Lower leg skin (tissue), 4 donors: ENCODE results near the gene PLA1A. TPM values are rescaled to one million over a fixed set of nuclear protein-coding genes. Genes with fewer than 3 reads are reported as not detected.

Experiments used
- DNase-seq, 2 donors: peaks; one replicate each; pipeline ENCODE4 v3.0.0-alpha.2; 2019; ENCODE audit warnings: low spot score in 2 of 2
- H3K4me3 ChIP-seq: fragments of 200-600 bp; sonication (generic); 2 replicates; pipeline ENCODE4 v1.5.1; 2017; ENCODE audit warnings: mild to moderate bottlenecking, low read depth; ENCODE audit not compliant: poor library complexity, severe bottlenecking
- CTCF ChIP-seq, 3 donors: fragments of 450-650 bp; IDR thresholded peaks; one replicate each; pipeline ENCODE4 v1.5.1; 2016; ENCODE audit warnings: antibody characterized with exemption in 3 of 3, mild to moderate bottlenecking in 3 of 3, moderate library complexity in 2 of 3
- POLR2A ChIP-seq, 2 donors: fragments of 450-650 bp; IDR thresholded peaks; one replicate each; pipeline ENCODE4 v1.6.1; 2016 to 2017; ENCODE audit warnings: antibody characterized with exemption in 2 of 2, mild to moderate bottlenecking in 1 of 2, moderate library complexity in 1 of 2
- WGBS, 2 donors: methylation state at CpG; one replicate each; pipeline ENCODE4 v1.1.5; 2018; 5-methylcytosine and 5-hydroxymethylcytosine counted together
- intact Hi-C: fragments of 100-400 bp; cut with DNase I; formaldehyde crosslinking; loops from one replicate; pipeline ENCODE4 v1.15.0; 2023; ENCODE audit warnings: low total_unique reads
- total RNA-seq, 4 donors: library from RNA; depleted of rRNA; stranded (reverse); fragments of >200 nt; gene quantifications; one replicate each; pipeline ENCODE4 v1.1.0, GENCODE V29; 2016

The PLA1A gene
- total RNA-seq, 4 donors from 2014 or later: 0.34 to 2.6 (median 0.82) TPM

DNA sequence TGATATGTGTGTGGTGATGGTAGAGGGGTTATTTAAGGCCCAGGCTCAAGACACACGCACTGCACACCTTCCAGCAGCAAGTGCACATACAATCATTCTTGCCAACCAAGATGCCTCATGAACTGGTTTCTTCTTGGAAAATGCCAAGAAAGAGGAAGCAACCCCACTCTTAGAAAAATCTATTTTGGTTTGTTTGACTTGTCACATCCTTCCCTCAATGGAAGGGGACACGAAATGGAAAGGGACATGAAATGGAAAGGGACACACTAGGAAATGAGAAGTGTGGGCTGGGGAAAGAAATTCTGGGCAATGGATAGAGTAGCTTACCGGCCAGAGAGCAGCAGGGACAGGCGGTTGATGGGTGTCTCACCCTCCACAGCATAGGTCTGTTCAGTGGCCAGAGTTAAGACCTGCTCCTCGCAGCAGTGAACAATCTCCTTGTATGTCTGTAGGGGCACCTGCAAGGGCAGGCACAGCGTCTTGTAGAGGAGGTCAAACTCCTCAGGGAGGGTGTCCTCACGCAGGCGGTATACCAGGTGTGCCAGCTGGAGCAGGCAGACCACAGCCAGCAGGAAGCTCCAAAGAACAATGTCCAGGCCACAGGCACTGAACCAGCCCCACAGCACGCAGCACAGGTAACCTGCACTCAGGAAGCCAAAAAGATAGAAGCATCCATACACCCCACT, 62.1 kb downstream of the PLA1A start:
- intact Hi-C loops: no loop called here
- TF ChIP-seq POLR2A (IDR thresholded peaks at IDR 0.05): no peak
- no peak for TF ChIP-seq CTCF (IDR thresholded peaks at IDR 0.05)
- 82 to 83% methylated on average over 9 of the region's 9 CpGs for WGBS, 2 donors
- DNase-seq: no peak
- H3K4me3 ChIP-seq: no peak overlapping the region

GRCh38 chr3:119660474-119661440, 63.1 kb downstream of the PLA1A start, which contains the start of gene POPDC2:
POPDC2 (minus strand) TSS chr3:119660589; CDS start chr3:119660423, 166 bp downstream.
- TF ChIP-seq CTCF (IDR thresholded peaks at IDR 0.05) (no peak), POLR2A (IDR thresholded peaks at IDR 0.05) (no peak)
- WGBS, 2 donors: 68 to 76% methylated on average over 9 of the region's 9 CpGs
- intact Hi-C loops: no loop called here
- DNase-seq: no peak
- H3K4me3 ChIP-seq: no peak within 1 kb of the TSS

DNA sequence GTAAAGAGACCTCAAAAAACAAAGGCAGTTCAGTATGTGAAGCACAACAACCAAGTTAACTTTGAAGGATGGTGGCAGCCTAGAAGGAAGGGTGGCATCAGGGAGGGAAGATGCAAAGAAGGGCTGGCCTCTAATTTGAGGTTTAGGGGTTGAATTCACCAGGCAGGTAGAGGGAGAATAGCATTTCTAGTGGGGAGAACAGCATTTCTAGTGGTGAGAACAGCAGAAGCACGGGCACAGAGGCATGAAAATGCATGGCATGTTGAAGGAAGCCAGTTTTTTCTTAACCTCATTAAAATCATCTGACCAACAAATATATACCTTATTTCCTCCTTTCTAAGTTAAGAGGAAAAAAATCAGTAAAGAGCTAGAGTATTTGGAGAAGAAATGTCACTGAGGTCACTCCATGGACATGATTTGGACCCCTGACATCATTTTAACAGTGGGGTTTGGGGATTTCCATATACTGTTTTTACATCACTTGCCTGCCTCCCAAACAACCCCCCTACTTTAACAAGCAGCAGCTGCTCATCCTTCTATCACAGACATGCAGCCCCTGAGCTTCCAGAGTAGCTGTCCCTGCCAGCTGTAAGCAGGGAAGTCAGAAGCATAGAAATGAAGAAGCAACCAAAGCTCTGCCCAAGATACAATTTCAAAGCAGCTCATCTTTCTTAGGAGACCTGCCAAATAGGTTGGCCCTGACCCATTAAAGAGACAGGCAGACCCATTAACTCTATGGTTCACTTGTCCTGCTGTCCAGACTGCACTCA, 65.1 kb downstream of the PLA1A start:
- 46 to 47% methylated on average over 1 of the region's 1 CpG for WGBS, 2 donors
- TF ChIP-seq POLR2A (IDR thresholded peaks at IDR 0.05): no peak
- TF ChIP-seq CTCF (IDR thresholded peaks at IDR 0.05): no peak
- intact Hi-C loops: no loop called here
- DNase-seq: no peak
- no peak overlapping the region for H3K4me3 ChIP-seq

GRCh38 chr3:119663885-119664284, 66.2 kb downstream of the PLA1A start:
- intact Hi-C loops: no loop called here
- WGBS, 2 donors: 86 to 87% methylated on average over 2 of the region's 2 CpGs
- DNase-seq: no peak
- no peak overlapping the region for H3K4me3 ChIP-seq
- TF ChIP-seq CTCF (IDR thresholded peaks at IDR 0.05) (no peak), POLR2A (IDR thresholded peaks at IDR 0.05) (no peak)

GRCh38 chr3:119664370-119664769, 66.7 kb downstream of the PLA1A start:
- DNase-seq: no peak
- TF ChIP-seq CTCF (IDR thresholded peaks at IDR 0.05): no peak
- intact Hi-C loops: no loop called here
- H3K4me3 ChIP-seq: no peak overlapping the region
- WGBS, 2 donors: 72 to 74% methylated on average over 4 of the region's 4 CpGs
